HG02763 (cell line): Measurements from ENCODE around the gene FGD2.

Experiments used
- ATAC-seq: cut with Tn5 transposase; IDR thresholded peaks from one replicate; pipeline ENCODE4 v1.9.1; 2021; ENCODE audit warnings: mild to moderate bottlenecking, moderate library complexity; ENCODE audit not compliant: unreplicated experiment

The FGD2 gene

DNA sequence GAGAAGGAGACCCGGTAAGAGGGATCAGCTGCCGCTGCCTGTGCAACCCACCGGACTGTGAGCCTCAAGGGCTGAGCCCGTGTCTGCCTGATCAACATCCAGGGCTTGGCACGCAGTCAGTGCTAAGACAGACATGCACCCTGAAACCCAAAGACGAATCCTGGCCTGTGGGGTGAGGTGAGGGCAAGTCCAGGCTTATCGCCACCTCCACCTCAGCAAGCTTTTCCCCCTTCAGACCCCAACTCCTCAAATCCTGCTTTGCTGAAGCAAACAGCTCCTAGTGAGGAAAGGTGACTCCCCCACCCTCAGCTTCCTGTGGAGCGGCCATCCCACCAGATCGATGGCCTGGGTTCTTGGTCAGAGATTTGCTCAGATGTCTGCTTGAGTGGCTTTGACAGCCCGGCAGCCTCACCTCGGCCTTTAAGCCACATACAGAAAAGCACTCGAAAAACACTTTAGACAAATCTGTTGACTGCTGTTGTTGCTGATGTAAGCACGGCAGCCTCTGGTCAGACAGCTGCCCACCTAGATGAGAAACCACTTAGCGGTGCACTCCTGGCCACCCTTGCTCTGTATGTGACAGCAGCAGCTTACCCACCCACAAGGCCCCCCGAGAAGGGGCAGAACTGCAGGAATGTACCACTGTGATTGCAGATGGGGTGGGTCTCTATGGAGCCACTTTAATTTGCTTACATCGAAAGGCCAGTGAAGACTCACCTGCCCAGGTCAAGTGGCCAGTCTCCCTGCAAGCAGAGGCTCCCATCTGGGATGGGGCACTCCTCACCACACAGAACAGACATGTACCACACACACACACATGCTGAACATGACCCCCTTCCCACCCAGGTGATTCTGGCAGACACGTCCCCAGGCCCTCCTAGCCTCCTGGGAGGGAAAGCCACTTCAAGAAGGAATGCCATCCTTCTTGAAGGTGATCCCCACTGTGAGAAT, 34.3 kb upstream of the FGD2 start:
- ATAC-seq, result no peak

GRCh38 chr6:36971921-36972673, 33.4 kb upstream of the FGD2 start:
- ATAC-seq, result no peak

GRCh38 chr6:36973190-36973589, 32.3 kb upstream of the FGD2 start:
- no peak for ATAC-seq

- no peak for ATAC-seq
Observed at GRCh38 chr6:36973647-36974046, 31.8 kb upstream of the FGD2 start.

GRCh38 chr6:36975231-36976006, 30.0 kb upstream of the FGD2 start:
- ATAC-seq, result no peak

DNA sequence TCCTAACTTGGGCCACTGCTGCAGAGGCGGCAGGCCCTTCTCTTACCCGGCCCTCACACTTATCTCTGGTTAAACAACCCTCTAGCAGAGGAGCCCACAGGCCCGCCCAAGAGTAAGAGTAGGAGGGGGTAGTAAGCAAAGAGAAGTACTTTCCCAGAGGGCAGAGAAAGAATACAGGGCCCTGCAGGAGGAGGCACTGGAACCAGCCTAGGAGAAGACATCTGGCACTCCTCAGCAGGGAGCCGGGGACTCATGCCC, 29.5 kb upstream of the FGD2 start:
- no peak for ATAC-seq

DNA sequence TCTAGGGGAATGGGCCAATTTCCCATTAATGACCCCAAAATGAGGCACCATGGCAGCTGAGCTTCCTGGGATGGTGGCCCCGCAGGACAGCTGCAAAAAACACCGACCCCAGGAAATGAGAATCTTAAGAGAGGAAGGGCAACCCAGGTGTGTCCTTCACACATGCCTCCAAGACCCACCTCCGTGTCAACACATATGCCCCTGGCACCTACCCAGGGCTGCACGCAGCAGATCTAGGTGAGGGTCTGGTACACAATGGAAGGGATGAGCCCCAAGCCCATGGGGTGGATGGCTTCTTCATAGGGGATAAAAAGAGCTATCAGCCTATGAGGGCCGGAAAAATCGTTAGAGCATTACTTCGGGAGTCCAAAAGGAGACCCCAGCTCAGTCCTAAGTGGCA, 28.9 kb upstream of the FGD2 start:
- no peak for ATAC-seq

DNA sequence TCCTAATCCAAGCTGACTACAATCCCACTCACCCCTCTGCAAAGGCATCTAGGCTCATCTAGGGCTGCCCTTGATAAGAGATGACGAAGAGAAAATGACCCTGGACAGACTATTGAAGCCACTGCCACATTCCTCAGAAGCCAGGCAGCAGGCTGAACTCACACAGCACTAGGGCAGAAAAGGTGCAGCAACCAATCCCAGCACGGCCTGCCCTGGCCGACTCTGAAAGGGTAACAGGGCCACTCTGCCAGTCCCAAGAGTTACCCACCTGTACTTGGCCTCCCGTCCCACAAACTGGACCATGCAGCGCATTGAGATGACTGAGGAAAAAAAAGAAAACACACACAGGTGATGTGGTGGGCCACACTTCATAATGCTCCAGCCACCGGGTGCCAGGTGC, 28.5 kb upstream of the FGD2 start:
- no peak for ATAC-seq

- no peak for ATAC-seq
Observed at GRCh38 chr6:36977470-36977941, 27.9 kb upstream of the FGD2 start.

- ATAC-seq, result no peak
Observed at GRCh38 chr6:36978421-36979346, 26.8 kb upstream of the FGD2 start.

- ATAC-seq, result no peak
Observed at GRCh38 chr6:36979347-36979742, 26.1 kb upstream of the FGD2 start.

- ATAC-seq, result no peak
Observed at GRCh38 chr6:36980129-36980528, 25.3 kb upstream of the FGD2 start.

DNA sequence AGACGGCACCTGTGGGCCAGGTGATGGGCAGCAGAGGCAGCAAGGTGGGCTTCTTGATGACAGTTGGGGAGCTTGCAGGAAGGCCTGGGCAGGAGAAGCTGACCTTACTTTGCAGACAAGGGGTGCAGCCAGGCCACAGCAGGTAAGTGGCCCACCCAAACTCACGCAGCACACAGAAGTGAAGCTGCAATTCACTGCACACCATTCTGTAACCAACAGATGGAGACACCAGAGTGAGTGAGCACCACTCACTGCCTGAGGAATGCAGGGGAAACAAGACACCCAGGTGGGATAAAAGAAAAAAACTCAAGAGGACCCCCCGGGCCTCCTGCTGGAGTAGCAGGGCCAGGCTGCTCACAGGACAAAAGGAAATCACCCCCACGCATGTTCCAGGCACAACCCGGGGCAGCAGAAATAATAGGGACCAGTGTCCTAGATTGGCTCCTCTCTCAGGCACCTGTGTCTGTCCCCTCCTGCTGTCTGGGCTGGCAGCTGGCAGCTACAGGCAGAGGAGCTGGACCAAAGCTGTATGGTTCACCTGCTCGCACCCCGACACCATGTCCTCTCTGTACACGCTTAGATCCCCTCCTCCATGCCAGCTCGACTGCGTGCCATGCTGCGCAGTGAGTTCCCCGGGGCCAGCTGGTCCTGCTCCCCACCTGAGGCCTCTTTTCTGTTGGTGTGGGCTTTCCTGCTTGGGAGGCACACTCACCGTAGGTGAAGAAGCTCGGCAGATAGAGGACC, 24.4 kb upstream of the FGD2 start:
- no peak for ATAC-seq

DNA sequence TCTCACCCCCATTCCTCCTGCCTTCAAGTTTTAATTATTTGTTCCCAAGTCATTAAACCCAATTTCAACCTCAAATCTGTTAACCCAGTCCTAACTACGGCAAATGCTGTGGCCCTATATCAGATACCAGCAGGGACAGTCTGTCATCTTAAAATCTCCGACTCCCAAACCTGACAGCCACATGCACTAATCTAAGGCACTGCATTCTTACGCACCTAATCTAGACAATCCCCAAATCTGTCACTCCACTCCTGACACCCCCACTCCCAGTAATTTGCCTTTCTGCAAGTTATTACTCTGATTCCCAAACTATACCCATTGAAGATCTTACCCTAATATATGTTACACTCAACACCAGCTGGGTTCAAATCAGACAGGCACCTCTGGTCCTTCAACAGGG, 21.9 kb upstream of the FGD2 start:
- ATAC-seq, result no peak

GRCh38 chr6:36984581-36985416, 20.7 kb upstream of the FGD2 start:
- ATAC-seq, result no peak

DNA sequence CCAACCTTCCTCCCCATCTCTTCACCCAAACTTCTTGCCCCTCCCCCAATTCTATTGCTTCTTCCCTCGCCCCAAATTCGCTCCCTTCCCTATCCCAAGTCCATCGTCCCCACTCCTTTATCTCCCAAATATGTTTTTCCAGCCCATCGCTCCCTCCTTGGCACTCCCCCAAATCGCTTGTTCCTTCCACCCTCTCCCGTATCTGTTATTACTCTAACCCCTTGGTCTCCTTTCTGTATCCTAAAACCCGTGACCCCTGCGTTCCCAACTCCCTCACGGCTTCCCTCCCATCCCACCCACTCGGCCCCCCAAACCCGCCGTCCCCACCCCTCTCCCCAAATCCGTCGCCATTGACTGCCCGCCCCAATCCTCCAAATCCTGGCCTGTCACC, 20.0 kb upstream of the FGD2 start:
- no peak for ATAC-seq

- peak; percentile 82 for ATAC-seq
Observed at GRCh38 chr6:36985808-36986703, 19.4 kb upstream of the FGD2 start, which contains the start of gene MTCH1. Gene MTCH1, minus strand, starts transcription at chr6:36986196. Its CDS starts 23 bp downstream, at chr6:36986173.

GRCh38 chr6:36986704-36987047, 18.8 kb upstream of the FGD2 start:
- ATAC-seq, result no peak
